ENCODE measurements around the gene ACVR1B.

DNA sequence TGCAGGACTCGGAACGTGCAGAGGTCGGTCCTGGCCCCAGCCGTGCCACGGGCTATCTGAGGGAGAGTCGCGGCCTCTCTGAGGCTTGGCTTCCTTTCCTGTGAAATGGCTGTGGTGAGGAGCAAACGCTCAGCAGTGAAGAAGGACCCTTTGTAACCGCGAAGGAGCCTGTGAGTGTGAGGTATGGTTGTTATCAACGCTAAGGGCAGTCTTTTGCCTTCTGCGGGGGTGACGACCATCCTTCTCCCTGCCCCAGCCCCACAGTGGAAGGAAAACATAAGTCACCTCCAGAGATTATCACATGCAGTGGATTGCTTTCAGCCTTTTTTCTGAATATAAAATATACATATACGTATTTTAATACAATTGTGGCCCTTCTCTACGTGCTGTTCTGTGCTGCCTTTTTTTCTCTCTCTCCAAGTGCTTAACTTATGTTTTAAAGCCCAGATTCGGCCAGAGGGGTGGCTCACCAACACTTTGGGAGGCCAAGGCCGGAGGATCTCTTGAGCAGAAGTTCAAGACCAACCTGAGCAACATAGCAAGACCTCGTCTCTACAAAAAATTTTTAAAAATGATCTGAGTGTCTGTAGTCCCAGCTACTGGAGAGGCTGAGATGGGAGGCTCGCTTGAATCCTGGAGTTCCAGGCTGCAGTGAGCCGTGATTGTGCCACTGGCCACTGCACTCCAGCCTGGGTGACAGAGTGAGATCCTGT lies 72.6 kb downstream of the ACVR1B start:
- TF ChIP-seq, protein P1, sequence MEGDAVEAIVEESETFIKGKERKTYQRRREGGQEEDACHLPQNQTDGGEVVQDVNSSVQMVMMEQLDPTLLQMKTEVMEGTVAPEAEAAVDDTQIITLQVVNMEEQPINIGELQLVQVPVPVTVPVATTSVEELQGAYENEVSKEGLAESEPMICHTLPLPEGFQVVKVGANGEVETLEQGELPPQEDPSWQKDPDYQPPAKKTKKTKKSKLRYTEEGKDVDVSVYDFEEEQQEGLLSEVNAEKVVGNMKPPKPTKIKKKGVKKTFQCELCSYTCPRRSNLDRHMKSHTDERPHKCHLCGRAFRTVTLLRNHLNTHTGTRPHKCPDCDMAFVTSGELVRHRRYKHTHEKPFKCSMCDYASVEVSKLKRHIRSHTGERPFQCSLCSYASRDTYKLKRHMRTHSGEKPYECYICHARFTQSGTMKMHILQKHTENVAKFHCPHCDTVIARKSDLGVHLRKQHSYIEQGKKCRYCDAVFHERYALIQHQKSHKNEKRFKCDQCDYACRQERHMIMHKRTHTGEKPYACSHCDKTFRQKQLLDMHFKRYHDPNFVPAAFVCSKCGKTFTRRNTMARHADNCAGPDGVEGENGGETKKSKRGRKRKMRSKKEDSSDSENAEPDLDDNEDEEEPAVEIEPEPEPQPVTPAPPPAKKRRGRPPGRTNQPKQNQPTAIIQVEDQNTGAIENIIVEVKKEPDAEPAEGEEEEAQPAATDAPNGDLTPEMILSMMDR (conservative IDR thresholded peaks at IDR 0.05): peak; percentile 64; the same call in 1 of the 2 replicates
- TF ChIP-seq EZH2 (IDR thresholded peaks at IDR 0.05; ENCODE audit: low read depth): no peak

Data from PC-9 (cell line).